Measurements from ENCODE around the gene NOVA1.

The NOVA1 gene

DNA sequence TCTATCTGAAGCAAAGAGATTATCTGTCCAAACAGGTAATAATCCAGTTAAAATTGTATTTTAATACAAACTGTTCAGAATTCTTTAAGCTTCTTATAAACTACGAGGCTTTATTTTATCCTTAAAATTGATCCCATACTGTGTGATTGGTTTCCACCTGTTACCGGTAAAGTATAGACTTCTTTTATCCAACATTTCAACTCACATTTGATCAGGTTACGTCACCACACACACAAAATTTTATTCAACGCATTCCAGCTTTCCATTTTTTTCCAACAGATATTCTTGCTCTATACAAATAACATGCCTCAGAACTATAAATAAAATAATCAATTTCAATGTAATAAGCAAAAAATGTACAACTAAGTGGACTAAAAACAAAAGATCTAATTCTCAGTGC, 4.5 kb downstream of the NOVA1 start:
- H3K27ac ChIP-seq (ENCODE audit: low read length) = no peak overlapping the region
- H3K27me3 ChIP-seq (ENCODE audit: control insufficient read depth, insufficient read depth, low read length) = no peaks in the 10 kb centered on the region
- no peak for DNase-seq (ENCODE audit: low read depth, low spot score)
- H3K4me1 ChIP-seq (ENCODE audit: control insufficient read depth, insufficient read depth, low read length) = no peaks in the 10 kb centered on the region
- H3K9me3 ChIP-seq (ENCODE audit: control insufficient read depth, insufficient read depth, low read length) = no peaks in the 10 kb centered on the region
- WGBS (ENCODE audit: insufficient coverage, insufficient read length) = 100% methylated on average over 2 of the region's 4 CpGs
- H3K36me3 ChIP-seq (ENCODE audit: control insufficient read depth, insufficient read depth, low read length) = no peaks in the 10 kb centered on the region
- H3K4me3 ChIP-seq (ENCODE audit: low read length) = no peak overlapping the region

DNA sequence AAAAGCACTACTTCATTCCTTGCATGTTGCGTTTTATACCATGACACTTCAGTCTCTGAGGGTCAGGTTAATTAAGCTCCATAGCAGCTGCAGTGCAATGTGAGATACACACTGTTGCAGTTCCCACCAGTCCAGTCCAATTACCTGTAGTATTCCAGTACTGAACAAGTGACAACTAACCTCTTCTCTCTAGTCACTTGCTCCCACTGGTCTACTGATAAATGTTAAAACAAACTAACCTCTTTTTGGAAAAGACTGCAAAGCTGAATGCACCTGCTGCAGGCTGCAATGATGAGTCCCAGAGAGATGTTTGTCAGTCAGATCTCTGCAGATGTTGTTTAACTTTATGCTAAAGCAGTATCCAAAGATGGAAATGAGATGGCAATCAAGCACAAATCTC, 7.9 kb downstream of the NOVA1 start:
- no peak for DNase-seq (ENCODE audit: low read depth, low spot score)
- H3K4me1 ChIP-seq (ENCODE audit: control insufficient read depth, insufficient read depth, low read length) = no peaks in the 10 kb centered on the region
- H3K9me3 ChIP-seq (ENCODE audit: control insufficient read depth, insufficient read depth, low read length) = no peaks in the 10 kb centered on the region
- H3K4me3 ChIP-seq (ENCODE audit: low read length) = no peak overlapping the region
- WGBS (ENCODE audit: insufficient coverage, insufficient read length) = no CpG with 5 or more reads among the region's 1 CpG
- H3K36me3 ChIP-seq (ENCODE audit: control insufficient read depth, insufficient read depth, low read length) = no peaks in the 10 kb centered on the region
- H3K27me3 ChIP-seq (ENCODE audit: control insufficient read depth, insufficient read depth, low read length) = no peaks in the 10 kb centered on the region
- no peak overlapping the region for H3K27ac ChIP-seq (ENCODE audit: low read length)

DNA sequence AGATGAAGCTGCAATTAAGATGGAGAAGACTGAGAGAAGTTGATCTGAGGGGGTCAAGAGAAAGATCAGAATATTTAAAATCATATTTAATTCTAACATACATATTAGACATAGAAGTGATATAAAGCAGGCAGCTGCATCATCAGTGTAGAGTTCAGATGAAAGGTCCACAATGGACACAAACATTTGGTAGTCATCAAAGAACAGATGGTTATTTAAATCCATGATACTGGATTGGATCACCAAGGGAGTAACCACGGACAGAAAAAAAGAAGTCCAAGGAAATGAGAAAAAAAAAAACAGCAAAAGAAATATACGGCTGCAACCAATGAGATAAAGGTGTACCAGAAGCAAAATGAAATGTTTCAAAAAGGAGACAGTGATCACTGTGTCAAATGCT, 20.1 kb downstream of the NOVA1 start:
- DNase-seq (ENCODE audit: low read depth, low spot score) = no peak
- Histone ChIP-seq H3K27me3 (ENCODE audit: control insufficient read depth, insufficient read depth, low read length) (no peaks in the 10 kb centered on the region), H3K4me1 (ENCODE audit: control insufficient read depth, insufficient read depth, low read length) (no peaks in the 10 kb centered on the region), H3K36me3 (ENCODE audit: control insufficient read depth, insufficient read depth, low read length) (no peaks in the 10 kb centered on the region), H3K4me3 (ENCODE audit: low read length) (no peak overlapping the region), H3K9me3 (ENCODE audit: control insufficient read depth, insufficient read depth, low read length) (no peaks in the 10 kb centered on the region), H3K27ac (ENCODE audit: low read length) (no peak overlapping the region)
- WGBS (ENCODE audit: insufficient coverage, insufficient read length) = no CpG with 5 or more reads among the region's 2 CpGs

DNA sequence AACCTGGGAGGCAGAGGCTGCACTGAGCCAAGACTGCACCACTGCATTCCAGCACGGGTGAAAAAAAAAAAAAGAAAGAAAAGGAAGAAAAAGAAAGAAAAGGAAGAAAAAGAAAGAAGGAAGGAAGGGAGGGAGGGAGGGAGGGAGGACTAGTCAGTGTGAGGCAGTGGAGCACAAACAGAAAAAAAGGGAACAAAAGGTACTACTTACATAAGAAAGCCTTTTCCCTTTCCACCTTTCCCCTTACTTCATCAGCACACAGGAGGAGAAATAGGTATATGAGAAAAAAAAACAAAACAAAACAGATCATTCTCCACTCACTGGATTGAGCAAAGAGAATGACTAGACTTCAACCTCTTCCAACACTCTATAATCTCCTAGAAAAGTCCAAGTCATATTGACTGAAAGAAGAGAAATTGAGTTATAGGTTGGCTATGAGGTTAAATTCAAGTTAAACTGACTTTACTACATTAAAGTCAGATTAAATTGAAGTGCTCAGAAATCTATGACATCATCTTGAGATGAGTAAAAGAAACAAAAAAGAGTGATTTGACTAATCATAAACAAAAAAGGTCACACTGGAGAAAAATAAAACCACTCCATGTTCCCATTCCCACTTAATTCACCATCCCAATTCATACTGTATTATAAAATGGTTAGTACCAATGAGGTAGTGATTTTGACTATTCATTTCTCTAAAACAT, 43.6 kb downstream of the NOVA1 start:
- Histone ChIP-seq H3K27me3 (ENCODE audit: control insufficient read depth, insufficient read depth, low read length) (no peaks in the 10 kb centered on the region), H3K9me3 (ENCODE audit: control insufficient read depth, insufficient read depth, low read length) (no peaks in the 10 kb centered on the region), H3K4me3 (ENCODE audit: low read length) (no peak overlapping the region), H3K4me1 (ENCODE audit: control insufficient read depth, insufficient read depth, low read length) (no peaks in the 10 kb centered on the region), H3K36me3 (ENCODE audit: control insufficient read depth, insufficient read depth, low read length) (no peaks in the 10 kb centered on the region), H3K27ac (ENCODE audit: low read length) (no peak overlapping the region)
- DNase-seq (ENCODE audit: low read depth, low spot score) = no peak
- WGBS (ENCODE audit: insufficient coverage, insufficient read length) = no CpG with 5 or more reads among the region's 1 CpG

DNA sequence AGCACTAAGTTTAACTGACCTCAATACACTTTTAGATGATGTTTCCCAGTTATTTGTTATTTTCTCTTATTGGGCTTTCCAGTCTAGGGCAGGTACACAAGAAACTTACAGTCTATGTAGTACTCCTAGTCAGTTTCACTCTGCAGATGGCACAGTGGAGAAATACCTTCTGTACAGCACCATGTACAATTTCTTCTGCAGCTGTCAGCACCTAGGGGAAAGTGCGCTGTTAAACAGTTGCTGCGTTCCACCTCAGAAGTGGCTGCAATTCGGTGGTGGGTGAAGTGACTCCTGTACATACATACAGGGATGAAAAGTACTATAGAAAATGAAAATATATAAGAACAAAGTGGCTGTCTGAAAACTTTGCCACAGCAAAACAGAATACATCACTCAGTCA, 48.3 kb downstream of the NOVA1 start:
- Histone ChIP-seq H3K9me3 (ENCODE audit: control insufficient read depth, insufficient read depth, low read length) (no peaks in the 10 kb centered on the region), H3K36me3 (ENCODE audit: control insufficient read depth, insufficient read depth, low read length) (no peaks in the 10 kb centered on the region), H3K4me1 (ENCODE audit: control insufficient read depth, insufficient read depth, low read length) (no peaks in the 10 kb centered on the region), H3K4me3 (ENCODE audit: low read length) (no peak overlapping the region), H3K27me3 (ENCODE audit: control insufficient read depth, insufficient read depth, low read length) (no peaks in the 10 kb centered on the region), H3K27ac (ENCODE audit: low read length) (no peak overlapping the region)
- no peak for DNase-seq (ENCODE audit: low read depth, low spot score)
- WGBS (ENCODE audit: insufficient coverage, insufficient read length) = no CpG with 5 or more reads among the region's 3 CpGs

DNA sequence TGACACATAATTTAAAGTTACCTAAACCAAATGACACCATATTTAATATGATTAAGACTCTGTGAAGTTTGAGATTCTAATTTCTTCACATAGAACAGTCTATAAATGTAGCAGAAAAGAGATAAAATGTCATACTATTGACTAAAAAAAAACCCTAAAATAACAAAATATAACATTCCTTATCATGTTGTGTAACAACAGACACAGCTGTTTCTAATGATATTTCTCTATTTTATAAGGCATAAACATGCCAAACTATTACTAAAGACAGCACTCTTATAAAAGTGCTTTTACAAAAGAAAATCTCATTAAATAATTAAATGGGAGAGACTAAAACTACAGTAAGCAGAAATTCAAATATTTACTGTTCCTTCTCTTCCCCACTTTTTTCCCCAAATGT, 49.4 kb downstream of the NOVA1 start:
- no peak for DNase-seq (ENCODE audit: low read depth, low spot score)

DNA sequence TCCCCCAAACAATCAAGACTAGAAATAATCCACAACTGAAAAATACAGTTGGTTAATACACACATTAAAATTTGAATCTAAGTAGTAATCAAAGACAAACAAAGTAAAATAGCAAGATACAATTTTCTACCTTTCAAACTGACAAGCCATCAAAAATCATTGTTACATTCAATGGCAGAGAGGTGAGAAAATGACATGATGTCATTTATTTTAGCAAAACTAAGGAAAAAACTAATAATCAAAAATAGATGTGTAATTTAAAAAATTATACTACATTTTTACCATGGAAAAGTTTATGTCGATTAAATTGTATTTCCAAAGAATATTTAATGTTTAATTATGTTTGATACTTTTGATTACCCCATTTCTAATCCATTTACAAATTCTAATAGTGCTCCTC, 59.7 kb downstream of the NOVA1 start:
- Histone ChIP-seq H3K9me3 (ENCODE audit: control insufficient read depth, insufficient read depth, low read length) (no peaks in the 10 kb centered on the region), H3K4me3 (ENCODE audit: low read length) (no peak overlapping the region), H3K27ac (ENCODE audit: low read length) (no peak overlapping the region), H3K36me3 (ENCODE audit: control insufficient read depth, insufficient read depth, low read length) (no peaks in the 10 kb centered on the region), H3K27me3 (ENCODE audit: control insufficient read depth, insufficient read depth, low read length) (no peaks in the 10 kb centered on the region), H3K4me1 (ENCODE audit: control insufficient read depth, insufficient read depth, low read length) (no peaks in the 10 kb centered on the region)
- no CpG with 5 or more reads among the region's 1 CpG for WGBS (ENCODE audit: insufficient coverage, insufficient read length)
- DNase-seq (ENCODE audit: low read depth, low spot score) = no peak

More for the DNA sequence above, 49.4 kb downstream of the NOVA1 start:
- H3K36me3 ChIP-seq (ENCODE audit: control insufficient read depth, insufficient read depth, low read length) = no peaks in the 10 kb centered on the region
- H3K9me3 ChIP-seq (ENCODE audit: control insufficient read depth, insufficient read depth, low read length) = no peaks in the 10 kb centered on the region
- no peak overlapping the region for H3K27ac ChIP-seq (ENCODE audit: low read length)
- H3K4me3 ChIP-seq (ENCODE audit: low read length) = no peak overlapping the region
- no peaks in the 10 kb centered on the region for H3K4me1 ChIP-seq (ENCODE audit: control insufficient read depth, insufficient read depth, low read length)
- H3K27me3 ChIP-seq (ENCODE audit: control insufficient read depth, insufficient read depth, low read length) = no peaks in the 10 kb centered on the region

DNA sequence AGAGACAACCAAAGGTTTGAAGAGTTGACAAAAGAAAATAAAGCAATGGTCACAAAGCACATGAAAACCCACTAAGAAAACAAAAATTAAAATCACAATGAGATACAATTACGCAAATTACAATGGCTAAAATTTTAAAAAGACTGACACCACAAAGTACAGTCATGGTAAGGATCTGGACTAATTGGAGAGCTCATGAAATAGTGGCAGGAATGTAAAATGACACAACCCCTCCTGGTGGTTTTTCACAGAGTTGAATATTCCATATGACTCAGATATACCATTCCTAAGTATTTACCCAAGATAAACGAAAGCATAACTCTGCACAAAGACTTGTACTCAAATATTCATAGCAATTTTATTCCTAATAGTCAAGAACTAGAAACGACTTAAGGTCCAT, 65.9 kb downstream of the NOVA1 start:
- Histone ChIP-seq H3K9me3 (ENCODE audit: control insufficient read depth, insufficient read depth, low read length) (no peaks in the 10 kb centered on the region; the same call in 1 of the 2 replicates), H3K27ac (ENCODE audit: low read length) (no peak overlapping the region), H3K4me1 (ENCODE audit: control insufficient read depth, insufficient read depth, low read length) (no peaks in the 10 kb centered on the region), H3K4me3 (ENCODE audit: low read length) (no peak overlapping the region), H3K36me3 (ENCODE audit: control insufficient read depth, insufficient read depth, low read length) (no peaks in the 10 kb centered on the region), H3K27me3 (ENCODE audit: control insufficient read depth, insufficient read depth, low read length) (no peaks in the 10 kb centered on the region)
- DNase-seq (ENCODE audit: low read depth, low spot score) = no peak
- WGBS (ENCODE audit: insufficient coverage, insufficient read length) = no CpG with 5 or more reads among the region's 3 CpGs

DNA sequence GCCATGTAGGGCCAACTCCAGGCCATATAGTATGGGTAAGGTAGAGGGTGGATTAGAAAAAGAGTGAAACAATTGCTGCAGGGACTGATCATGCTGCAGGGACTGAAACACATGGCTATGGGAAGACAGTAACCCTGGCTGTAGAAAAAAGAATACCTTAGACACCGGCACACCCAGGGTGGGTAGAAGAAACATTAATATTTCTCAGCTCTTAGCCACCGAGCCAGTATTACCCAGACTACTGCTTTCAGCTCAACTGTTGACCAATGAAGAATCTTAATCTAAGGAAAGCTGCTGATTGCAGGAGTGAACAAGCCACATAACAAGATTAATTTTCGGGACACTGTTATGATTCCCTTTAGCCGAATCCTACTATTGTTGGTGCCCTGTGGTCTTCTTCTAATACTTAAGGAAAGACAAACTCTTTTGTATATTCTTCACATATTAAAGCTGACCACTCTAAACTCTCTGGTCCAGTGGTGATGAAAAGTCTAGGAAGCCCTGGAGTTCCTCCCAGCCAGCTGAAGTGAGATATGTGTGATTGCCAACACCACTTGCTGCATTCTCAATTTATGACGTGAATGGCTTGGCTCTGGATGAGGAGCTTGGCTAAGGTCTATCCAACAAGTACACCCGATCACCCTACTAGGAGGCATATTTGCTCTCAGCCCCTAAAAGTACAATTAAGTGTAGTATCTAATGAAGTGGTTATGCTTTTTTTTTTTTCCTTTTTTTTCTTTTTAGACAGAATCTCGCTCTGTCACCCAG, 69.2 kb downstream of the NOVA1 start:
- H3K9me3 ChIP-seq (ENCODE audit: control insufficient read depth, insufficient read depth, low read length) = no peaks in the 10 kb centered on the region; the same call in 1 of the 2 replicates
- H3K4me3 ChIP-seq (ENCODE audit: low read length) = no peak overlapping the region
- H3K4me1 ChIP-seq (ENCODE audit: control insufficient read depth, insufficient read depth, low read length) = no peaks in the 10 kb centered on the region
- no peak overlapping the region for H3K27ac ChIP-seq (ENCODE audit: low read length)
- WGBS (ENCODE audit: insufficient coverage, insufficient read length) = no CpG with 5 or more reads among the region's 7 CpGs
- no peaks in the 10 kb centered on the region for H3K36me3 ChIP-seq (ENCODE audit: control insufficient read depth, insufficient read depth, low read length)
- no peaks in the 10 kb centered on the region for H3K27me3 ChIP-seq (ENCODE audit: control insufficient read depth, insufficient read depth, low read length)
- DNase-seq (ENCODE audit: low read depth, low spot score) = no peak

DNA sequence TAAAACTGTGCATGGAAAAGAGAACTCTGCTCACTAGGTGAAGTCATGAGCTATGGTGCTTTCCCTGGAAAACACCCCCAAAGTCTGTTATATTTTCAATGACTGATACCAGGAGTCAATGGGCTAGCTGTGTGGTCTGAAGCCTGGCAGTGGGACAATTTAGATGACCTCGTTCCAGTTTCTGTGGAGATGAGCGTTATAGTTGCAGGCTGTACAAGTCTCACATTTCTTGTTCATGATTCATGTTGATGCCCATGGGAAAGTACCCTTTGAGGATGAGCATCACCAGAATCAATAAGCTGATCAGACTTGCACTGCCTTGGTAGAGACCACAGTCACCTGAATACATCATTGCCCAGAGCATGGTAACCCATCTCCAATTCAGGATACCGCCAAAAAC, 70.7 kb downstream of the NOVA1 start:
- Histone ChIP-seq H3K4me1 (ENCODE audit: control insufficient read depth, insufficient read depth, low read length) (no peaks in the 10 kb centered on the region; the same call in 1 of the 2 replicates), H3K27ac (ENCODE audit: low read length) (no peak overlapping the region), H3K4me3 (ENCODE audit: low read length) (no peak overlapping the region), H3K27me3 (ENCODE audit: control insufficient read depth, insufficient read depth, low read length) (no peaks in the 10 kb centered on the region), H3K9me3 (ENCODE audit: control insufficient read depth, insufficient read depth, low read length) (no peaks in the 10 kb centered on the region; the same call in 1 of the 2 replicates), H3K36me3 (ENCODE audit: control insufficient read depth, insufficient read depth, low read length) (no peaks in the 10 kb centered on the region)
- DNase-seq (ENCODE audit: low read depth, low spot score) = no peak
- WGBS (ENCODE audit: insufficient coverage, insufficient read length) = no CpG with 5 or more reads among the region's 3 CpGs

DNA sequence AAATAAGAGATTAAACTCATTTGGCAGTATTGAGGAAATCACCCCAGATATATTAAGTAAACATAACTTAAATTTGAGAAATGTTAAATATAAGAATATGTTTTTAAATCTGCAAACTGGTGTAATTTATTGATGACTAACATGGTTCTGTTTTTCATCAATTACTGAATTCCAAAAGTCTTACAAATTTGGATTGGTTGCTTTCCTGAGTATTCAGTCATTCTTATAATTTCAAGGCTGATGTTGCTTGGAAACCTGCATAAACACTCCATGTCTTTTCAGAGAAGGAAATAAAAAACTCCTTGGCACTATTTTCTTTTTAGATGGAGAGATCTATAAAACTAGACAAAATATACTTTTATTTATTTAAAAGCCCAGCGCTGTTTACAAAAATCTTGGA, 71.7 kb downstream of the NOVA1 start:
- Histone ChIP-seq H3K4me3 (ENCODE audit: low read length) (no peak overlapping the region), H3K36me3 (ENCODE audit: control insufficient read depth, insufficient read depth, low read length) (no peaks in the 10 kb centered on the region), H3K27ac (ENCODE audit: low read length) (no peak overlapping the region), H3K27me3 (ENCODE audit: control insufficient read depth, insufficient read depth, low read length) (no peaks in the 10 kb centered on the region), H3K4me1 (ENCODE audit: control insufficient read depth, insufficient read depth, low read length) (no peaks in the 10 kb centered on the region; the same call in 1 of the 2 replicates), H3K9me3 (ENCODE audit: control insufficient read depth, insufficient read depth, low read length) (no peaks in the 10 kb centered on the region; the same call in 1 of the 2 replicates)
- WGBS (ENCODE audit: insufficient coverage, insufficient read length) = no CpG with 5 or more reads among the region's 1 CpG
- no peak for DNase-seq (ENCODE audit: low read depth, low spot score)
